ENCODE results near the gene CAMKMT.

- TF ChIP-seq CTCF (IDR thresholded peaks at IDR 0.05) (no peak), POLR2AphosphoS5 (IDR thresholded peaks at IDR 0.05) (no peak)
Measured at GRCh38 chr2:44442019-44442418, 80.3 kb downstream of the CAMKMT start.
